GM18508 (cell line): Measurements from ENCODE around the gene TUBGCP3.

Experiments used
- ATAC-seq: cut with Tn5 transposase; IDR thresholded peaks from one replicate; pipeline ENCODE4 v1.9.1; 2021; ENCODE audit warnings: moderate number of reproducible peaks; ENCODE audit not compliant: insufficient read depth, unreplicated experiment

TUBGCP3 gene

DNA sequence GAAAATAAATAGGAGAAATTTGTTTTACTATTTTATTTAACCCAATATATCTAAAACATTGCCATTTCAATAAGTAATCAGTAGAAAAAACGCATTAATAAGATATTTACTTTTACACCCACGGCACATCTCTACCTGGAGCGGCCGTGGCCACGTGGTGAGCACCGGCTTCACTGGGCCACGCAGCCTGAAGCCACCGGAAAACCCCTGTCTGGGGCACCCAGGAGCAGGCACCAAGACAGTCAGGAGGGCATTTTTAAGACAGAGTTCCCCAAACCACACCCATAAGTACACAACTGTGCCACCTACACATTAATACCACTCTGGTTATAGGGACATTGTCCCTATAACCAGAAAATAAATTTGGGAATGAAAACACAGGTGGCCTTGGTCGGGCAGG, 130.9 kb downstream of the TUBGCP3 start:
- ATAC-seq: no peak

DNA sequence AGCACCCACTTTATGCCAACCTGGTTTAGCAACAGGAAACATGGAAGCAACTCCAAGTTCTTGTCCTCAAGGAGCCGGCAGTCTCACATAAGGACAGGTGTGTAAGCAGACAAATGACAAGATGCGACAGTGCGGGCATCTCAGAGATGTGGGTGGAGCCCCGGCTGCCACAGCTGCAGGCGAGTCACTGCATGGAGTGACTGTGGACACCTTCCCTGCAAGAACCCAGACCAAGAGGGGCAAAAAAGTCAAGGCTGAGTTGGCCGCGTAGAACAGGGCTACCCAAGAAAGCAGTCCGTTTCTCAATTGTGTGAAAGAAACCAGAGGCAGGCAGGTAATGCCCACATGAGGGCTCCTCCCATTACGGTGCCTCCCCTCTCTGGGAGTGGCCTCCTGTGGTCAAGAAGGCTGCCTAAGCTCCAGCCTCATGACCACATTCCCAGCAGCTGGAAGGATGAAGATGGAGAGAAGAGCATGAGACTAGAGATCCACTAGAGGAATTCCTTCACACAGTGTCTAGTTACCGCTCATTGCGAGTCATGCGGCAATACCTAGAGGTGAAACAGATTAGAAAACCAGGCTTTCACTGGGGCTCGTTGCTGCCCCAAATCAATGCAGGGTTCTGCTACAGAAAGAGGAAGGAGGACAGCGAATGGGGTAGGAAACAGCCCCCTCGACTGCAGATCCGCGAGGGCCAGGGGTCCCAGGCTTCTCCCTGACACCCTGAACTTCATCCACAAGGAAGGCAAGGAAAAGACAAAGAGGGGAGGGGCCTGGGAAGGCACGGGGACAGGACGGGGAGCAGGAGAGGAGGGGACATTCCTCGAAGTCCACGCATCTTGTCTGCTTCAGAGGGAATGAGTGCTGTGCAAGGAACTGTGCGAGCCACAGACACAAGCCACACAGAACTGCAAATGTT, 131.6 kb downstream of the TUBGCP3 start:
- ATAC-seq: no peak

DNA sequence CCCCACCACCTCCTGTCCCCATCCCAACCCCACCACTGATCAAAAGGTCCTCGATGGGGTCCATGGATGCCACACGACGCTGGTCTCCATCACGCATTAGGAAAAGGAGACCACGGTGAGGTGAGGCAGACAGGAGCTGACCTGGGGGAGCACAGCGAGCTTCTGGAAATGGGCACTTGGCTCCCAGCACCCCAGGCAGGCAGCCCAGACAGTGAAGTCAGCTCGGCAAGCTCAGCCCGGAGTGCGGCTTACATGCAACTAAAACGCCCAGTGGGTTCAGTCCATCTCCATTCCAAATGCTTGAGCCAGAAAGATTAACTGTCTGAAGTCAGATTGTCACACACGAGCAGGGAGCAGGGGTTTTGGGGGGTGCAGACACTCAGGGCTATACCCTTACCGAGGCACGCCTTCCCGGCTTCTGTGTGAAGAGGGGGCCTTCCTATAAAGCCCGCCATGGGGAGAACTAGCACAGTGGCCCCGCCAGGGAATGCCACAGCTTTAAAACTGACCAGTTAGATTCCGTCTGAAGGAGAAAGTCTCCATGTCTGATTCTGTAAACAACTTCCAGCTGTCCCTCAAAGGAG, 132.4 kb downstream of the TUBGCP3 start:
- no peak for ATAC-seq

DNA sequence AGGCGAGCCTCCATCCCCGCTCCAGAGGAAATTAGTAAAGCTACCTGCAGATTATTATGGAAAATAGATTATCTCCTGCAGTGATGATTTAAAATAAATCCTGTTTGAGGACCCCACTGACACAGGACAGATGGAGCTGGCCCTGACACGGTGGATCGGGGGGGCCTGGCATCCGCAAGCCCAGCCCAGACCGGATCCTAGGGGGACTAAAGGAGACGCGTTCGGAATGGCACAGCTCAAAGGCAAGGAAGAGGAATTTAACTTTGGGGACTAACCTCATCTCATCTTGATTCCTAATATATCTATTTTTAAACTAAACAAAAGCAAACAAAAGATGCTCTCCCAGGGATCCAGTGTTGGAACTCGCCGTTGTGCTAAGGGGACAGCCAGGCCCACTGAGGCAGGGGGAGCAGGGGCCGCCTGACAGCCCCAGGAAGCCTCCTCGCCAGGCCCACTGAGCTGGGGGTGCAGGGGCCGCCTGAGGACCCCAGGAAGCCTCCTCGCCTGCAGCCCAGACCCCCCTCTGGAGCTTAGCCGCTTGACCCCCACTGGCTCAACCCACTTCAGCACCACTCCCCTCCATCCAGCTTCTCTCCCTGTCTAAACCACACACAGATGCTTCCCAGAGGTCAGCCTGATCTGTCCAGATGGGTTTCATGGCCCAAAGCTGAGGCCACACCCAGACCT, 133.2 kb downstream of the TUBGCP3 start:
- ATAC-seq: no peak

DNA sequence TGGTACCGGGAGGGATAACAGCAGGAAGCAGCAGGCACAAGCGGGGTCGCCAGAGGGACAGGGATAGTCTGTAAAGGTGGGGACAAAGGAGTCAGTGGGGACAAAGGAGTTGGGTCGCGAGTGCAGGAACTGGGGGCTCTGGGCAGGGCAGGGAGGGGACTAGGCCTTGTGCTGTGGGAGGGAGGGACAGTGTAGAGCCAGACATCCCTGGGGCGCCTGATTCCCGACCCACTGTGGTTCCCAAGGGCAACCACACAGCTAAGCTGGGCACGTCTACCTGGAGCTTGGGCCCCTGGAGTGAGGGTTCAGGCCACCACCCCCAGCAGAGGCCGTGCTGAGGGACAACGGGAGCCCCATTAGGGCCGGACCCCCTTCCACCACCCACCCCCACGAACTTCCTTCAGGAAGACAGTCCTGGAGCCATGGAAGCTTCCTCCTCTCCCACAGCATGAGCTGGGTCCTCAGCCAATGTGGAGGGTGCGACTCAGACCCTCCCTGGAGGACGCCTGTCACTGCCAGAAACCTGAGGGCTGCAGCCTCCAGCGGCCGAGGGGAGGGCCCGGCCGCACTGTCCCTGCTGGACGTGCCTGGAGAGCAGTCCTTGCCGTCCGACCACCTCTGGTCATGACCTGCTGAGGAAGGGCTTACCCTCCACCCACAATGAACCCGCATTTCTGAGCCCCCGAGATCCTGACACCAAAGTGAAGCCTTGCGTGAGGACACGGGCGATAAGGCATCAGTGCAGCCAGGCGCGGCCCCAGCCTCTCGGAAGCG, 133.9 kb downstream of the TUBGCP3 start:
- ATAC-seq: no peak

DNA sequence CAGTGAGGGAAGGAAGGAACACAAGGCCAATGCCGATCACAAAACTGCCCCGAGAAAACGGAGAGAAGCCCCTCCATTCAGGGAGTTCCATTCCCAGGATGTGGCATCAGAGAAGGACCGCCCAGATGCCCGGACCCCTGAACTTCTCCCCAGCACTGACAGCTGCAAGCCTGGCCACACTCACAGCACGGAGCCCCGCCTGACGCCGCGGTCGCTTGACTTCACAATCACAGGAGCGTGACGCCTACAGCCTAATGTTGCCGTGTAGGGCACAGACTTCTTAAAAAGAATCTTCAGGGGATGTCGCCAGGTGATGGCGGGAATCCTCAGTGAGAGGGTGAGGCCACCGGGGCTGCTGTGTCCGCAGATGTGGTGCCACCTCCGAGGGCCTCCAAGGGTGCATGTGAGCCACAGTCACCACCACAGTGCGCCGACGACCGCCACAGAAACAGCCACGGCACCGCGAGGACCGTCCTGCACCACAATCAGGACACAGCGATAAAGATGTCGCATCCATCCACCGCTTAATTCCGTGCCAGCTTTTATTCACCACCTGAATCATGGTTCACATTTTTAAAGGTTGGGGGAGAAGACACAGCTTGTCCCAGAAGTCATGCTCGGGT, 134.6 kb downstream of the TUBGCP3 start:
- ATAC-seq: no peak

DNA sequence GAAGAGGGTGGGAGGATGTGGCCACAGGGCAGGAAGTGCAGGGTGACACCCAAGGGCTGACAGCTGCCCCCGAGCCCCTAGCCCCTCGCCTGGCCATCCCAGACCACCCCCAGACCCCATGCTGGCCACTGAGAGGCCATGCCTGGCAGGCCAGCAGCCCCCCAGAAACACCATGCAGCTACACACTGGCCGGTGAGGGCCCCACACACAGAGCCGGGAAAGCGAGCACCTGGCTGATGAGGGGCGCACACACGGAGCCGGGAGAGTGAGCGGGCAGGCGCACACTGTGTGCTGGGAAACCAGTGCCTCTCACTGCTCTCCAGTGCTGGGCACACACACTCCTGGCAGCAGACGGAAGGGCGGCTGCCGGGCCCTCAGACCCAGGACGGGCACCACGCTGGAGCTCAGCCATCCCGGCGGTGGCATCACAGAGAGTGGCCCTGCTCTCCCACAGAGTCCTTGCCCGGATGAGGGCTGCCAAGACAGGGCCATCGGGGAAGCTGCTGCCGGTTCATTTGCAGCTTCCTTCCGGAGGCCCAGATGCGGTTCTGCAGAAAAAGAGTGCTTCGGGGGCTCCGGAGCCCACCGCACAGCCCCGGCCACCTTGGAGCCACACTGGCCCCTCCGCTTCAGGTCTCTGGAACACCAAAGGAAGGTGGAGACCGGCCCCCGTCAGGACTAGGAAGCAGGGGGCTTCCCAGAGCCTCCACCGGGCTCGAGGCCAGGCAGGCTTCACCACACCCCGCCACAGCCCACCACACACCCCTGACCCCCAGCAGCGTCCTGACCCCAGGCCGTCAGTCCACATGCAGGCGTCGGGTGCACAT, 135.4 kb downstream of the TUBGCP3 start:
- no peak for ATAC-seq

DNA sequence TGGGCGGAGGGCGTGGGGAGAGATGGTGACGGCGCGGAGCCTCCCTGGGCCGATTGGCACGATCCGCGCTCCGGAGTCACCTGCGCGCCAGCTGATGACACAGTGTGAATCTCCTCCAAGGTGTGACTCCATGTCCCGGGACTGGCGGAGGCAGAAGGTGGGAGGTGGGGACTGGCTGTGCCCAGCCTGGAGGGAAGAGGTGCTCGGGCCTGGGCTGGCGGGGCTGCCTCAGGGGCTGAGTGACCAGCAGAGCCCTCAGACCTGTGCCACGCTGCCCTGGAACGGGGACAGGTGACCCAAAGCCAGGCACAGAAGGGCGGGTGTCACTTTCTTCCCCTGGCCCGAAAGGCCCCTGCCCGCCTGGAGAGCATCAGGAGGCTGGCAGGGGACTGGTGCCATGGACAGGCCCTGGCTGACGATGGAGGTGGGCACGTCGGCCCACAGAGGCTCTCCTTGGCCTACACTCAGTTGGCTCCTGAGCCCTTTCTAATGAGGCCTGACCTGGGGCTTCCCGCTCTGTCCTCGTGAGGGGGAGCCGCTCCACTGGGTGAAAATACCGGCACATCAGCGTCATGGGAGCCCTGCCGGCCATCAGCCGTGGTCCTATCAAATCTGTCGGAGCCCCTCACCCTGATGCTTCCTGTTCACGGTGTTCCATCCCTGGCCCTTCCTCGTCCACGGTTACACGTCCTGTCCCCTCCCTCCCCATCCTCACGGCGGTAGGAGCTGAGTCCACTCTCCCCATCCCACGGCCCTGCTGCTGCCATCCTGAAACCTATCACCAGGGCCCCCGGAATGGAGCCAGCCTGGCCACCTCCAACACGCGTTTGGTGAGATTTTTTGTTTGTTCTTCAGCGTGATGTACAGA, 136.2 kb downstream of the TUBGCP3 start:
- ATAC-seq: no peak

DNA sequence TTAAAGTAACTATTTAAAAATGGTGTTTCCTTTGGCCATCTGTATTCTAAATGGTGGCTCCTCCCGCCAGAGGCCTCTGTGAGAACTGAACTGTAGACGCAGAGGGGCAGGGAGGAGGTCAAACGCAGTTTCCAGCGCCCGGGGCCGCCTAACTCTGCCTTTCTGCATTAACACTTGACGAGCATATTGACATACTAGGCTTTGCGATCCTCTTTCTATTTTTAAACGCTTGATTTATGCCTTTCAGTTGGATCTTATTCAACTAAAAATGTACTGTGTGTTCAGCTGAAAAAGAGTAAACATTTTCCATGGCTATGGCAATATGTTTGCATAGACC, 137.1 kb downstream of the TUBGCP3 start:
- no peak for ATAC-seq

DNA sequence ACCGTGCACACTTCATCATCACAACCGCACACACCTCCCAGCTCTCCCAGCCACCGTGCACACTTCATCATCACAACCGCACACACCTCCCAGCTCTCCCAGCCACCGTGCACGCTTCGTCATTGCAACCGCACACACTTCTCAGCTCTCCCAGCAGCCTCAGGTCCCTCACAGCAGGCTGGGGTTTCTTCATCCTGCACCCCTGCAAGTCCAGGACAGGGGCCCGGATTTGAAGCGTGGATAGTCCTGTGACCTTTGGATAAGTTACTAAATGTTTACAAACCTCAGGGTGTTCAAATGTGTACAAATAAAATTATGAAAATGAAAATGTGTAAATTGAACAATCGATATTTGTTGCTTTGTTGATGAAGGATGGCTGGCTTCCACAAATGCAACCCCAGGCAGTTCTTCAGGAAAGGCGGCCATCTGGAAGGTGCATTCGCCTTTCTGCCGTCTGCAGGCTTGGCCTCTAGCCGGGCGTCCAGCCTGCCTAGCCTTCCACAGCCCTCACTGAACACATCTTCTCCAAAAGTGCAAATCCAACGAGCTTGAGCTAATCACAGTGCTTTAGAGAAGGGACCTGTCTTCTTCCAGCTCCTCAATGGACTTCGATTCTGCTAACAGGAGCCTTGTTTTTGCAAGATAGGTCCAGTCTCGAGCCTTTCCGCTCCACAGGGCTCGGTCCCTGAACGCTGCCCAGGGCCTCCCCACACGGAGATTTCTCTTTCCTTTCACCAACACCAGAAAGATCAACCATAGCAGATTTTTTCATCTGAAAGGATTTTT, 137.6 kb downstream of the TUBGCP3 start:
- no peak for ATAC-seq

DNA sequence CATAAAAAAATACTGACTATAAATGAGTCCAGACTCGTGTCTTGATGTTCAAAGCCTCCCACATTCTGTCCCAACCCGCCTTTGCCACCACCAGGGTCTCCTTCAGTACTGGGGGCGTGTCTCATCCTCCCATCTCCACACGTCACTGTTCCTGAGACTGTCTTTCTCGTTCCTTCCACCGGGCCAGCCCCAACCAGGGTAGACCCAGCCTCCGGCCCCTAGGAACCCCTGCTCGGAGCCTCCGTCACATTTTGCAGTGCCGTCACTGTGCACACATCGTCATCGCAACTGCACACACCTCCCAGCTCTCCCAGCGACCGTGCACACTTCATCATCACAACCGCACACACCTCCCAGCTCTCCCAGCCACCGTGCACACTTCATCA, 138.4 kb downstream of the TUBGCP3 start:
- ATAC-seq: no peak

DNA sequence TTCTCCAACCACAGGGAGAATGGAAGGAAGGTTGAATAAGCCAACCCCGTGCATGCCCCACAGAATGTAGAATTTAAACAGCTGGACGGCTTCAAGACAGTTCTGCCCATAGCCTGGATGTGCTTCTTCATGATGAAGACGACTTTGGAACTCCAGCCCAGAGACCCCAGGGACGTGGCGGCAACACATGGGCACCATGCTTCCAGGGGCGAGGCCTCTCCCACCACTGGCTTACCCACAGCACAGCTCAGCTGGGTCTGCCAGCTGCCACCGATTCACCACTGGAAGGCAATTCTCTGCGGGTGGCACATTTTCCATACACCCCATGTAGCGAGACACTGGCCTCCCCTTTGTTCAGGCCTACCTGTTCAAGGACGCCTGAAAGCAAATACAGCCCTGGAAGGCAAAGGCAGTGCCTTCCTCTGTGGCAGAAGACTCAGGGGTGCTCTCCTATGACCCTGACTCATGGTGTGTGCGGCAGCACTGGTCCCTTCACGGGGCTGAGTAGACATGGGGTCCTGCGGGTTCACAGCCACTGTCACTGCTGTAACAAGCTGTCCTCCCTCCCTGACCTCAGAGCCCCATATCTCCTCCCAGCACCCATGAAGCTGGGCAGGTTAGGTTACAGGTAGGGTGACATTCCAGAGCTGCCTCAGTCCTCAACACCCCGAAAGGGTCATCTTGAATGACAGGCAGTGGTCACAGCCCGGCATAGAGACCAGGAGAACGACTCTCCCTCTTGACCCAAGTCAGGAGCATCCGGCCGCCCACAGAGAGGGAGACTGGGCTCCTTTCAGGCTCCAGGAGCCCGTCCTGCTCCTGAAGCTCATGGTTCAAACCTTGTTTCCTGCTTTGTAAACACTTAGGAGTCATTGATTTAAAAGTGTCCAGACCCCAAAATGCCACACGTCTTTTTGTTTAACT, 139.1 kb downstream of the TUBGCP3 start:
- ATAC-seq: no peak

DNA sequence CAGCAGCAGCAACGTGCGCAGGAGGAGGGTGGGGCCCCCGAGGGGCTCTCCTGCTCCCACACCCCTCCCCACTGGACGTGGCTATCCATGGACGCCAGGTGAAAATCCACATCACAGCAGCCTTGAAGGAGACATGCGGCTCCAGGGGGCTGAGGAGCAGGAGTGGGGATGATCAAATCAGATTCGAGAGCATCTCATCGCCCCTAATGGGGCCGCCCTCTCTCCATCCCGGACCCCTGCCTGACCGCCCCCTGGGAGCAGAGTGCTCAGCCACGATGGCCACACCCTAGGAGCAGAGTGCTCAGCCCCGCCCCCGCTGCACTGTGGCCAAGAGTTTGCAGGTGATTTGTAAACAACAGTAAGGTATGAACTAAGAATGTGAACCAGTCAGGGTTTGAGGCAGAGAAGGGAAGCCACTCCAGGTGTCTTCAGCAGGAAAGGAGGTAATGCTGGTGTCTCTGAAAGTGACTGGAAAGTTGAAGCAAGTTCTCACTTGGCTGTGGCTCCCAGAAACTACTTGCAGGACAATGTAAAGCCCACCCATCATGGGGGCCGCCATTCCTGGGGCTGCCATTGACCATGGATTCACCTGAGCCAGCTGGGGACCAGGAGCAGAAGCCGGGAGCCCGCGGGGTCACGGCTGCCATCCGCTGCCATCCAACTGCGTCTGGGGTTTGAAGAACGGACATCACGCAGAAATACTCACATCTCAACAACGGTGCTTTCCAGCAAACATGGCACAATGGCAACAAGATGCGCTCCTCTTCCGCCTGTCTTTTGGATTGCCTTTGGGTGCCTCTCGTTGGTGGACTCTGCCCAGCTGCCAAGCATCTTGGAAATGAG, 140.0 kb downstream of the TUBGCP3 start:
- ATAC-seq: no peak

DNA sequence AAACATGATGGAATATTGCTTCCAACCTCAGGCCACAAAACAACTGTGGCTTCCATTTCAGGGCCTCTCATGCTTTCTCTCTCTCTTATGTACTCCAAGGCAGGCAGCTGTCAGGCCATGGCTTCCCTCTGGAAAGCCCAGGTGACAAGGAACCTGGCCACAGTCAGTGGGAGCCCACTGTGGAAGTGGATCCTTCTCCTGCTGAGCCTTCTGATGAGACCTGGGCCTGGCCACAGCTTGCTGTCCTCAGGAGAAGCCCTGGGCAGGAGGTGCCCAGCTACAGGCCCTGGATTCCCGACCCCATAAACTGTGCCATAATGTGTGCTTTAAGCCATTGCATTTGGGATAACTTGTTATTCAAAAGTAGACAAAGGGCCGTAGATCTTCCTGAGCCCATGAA, 140.6 kb downstream of the TUBGCP3 start:
- ATAC-seq: no peak

DNA sequence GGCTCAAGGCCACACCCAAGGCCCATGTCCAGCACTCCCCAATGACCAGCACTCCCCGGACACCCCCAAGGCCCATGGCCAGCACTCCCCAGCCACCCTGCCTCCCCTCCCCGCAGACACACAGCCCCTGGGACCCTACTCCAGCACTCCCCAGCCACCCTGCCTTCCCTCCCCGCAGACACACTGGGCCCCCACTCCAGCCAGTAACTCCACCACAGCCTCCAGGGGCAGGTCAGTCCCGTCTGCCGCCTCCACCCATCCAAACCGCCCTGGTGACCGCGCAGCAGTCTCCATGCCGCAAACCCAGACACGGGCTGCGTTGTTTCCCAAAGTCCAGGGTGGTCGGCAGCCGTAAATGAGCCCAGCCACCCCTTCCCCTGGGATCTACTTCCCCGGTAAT, 141.1 kb downstream of the TUBGCP3 start:
- ATAC-seq: no peak

DNA sequence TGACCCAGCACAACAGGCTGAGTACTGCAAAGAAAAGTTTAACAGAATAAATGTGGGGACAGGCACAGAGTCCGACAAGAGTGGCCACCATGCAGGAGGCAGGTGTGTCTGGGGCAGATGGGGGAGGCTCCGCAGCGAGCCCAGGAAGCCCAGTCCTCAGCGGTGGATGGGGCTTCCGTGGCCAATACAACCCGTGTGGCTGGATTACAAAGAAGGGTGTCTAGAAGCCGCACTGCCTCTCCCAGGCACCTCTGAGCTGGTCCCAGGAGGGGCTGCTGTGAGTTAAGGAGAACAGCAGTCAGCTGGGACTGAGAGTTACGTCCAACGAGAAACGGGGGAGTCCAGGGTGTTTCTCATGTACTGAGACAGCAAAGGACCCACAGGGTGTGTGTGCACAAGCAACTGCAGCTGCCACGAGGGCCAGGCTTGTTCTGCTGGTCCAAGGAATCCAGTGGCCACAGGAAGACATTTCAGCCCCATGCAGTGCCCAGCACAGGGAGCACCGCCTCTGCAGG, 141.5 kb downstream of the TUBGCP3 start:
- ATAC-seq: no peak
